ENCODE data around the gene POU3F1. TPM values are rescaled to one million over a fixed set of nuclear protein-coding genes. Genes with fewer than 3 reads are reported as not detected.

POU3F1 gene
- total RNA-seq, 4 donors from 2014 or later: not detected

DNA sequence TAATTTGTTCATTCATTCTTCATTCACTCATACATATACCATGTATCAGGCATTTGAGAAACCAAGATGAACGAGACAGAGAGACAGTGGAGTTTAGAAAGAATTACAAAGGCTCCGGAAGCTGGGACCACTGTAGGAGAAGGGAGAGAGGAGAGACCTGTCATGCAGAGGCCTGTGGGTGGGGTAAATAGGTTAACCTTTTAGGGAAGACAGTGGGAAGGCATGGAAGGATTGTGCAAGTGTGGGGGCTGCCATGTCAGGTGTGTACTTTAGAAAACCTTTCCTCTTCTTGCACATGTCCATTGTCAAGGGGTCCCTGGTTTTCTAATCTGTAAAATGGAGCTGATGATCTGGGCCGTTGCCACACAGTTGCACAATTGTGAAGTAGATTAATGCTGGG, 44.2 kb upstream of the POU3F1 start:
- DNase-seq: no peak
- no peaks in the 10 kb centered on the region for H3K9me3 ChIP-seq
- H3K27ac ChIP-seq: no peak overlapping the region
- H3K27me3 ChIP-seq: no peaks in the 10 kb centered on the region
- no peaks in the 10 kb centered on the region for H3K36me3 ChIP-seq
- no peak overlapping the region for H3K4me3 ChIP-seq
- no peak for TF ChIP-seq POLR2A (IDR thresholded peaks at IDR 0.05)
- TF ChIP-seq, protein P1, sequence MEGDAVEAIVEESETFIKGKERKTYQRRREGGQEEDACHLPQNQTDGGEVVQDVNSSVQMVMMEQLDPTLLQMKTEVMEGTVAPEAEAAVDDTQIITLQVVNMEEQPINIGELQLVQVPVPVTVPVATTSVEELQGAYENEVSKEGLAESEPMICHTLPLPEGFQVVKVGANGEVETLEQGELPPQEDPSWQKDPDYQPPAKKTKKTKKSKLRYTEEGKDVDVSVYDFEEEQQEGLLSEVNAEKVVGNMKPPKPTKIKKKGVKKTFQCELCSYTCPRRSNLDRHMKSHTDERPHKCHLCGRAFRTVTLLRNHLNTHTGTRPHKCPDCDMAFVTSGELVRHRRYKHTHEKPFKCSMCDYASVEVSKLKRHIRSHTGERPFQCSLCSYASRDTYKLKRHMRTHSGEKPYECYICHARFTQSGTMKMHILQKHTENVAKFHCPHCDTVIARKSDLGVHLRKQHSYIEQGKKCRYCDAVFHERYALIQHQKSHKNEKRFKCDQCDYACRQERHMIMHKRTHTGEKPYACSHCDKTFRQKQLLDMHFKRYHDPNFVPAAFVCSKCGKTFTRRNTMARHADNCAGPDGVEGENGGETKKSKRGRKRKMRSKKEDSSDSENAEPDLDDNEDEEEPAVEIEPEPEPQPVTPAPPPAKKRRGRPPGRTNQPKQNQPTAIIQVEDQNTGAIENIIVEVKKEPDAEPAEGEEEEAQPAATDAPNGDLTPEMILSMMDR (IDR thresholded peaks at IDR 0.05): no peak
- H3K4me1 ChIP-seq: no peaks in the 10 kb centered on the region

DNA sequence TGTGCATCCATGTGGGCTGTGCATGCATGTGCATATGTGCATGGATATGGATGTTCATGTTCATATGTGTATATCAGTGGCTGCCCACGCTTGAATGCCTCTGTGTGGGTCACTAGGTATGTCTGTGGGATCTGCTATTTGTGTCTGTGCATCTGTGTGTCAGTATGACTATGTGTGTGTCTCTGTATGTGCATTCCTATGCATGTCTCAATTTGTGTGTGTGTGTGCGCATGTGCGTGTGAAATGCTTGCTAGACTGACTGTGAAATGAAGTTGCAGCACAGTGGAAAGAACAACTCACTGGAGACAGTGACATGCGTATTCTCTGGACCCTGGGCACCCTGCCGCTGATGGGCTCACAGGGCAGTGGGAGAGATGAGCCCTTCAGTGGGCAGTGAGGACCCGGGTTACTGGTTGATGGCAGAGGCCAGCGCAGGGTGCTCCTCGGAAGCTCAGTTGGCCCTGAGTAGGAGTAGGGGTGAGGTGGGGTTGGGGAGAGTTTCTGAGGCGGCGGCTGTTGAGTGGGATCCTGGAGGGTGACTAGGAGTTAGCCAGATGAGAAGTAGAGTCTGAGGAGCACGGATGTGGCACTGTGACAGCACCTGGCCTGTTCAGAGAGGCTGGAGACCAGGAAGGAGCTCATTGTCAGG, 43.2 kb upstream of the POU3F1 start:
- Histone ChIP-seq H3K4me1 (no peaks in the 10 kb centered on the region), H3K27me3 (no peaks in the 10 kb centered on the region), H3K9me3 (no peaks in the 10 kb centered on the region), H3K36me3 (no peaks in the 10 kb centered on the region), H3K4me3 (no peak overlapping the region), H3K27ac (no peak overlapping the region)
- TF ChIP-seq POLR2A (IDR thresholded peaks at IDR 0.05): no peak
- TF ChIP-seq, protein P1 (IDR thresholded peaks at IDR 0.05): no peak
- no peak for DNase-seq

DNA sequence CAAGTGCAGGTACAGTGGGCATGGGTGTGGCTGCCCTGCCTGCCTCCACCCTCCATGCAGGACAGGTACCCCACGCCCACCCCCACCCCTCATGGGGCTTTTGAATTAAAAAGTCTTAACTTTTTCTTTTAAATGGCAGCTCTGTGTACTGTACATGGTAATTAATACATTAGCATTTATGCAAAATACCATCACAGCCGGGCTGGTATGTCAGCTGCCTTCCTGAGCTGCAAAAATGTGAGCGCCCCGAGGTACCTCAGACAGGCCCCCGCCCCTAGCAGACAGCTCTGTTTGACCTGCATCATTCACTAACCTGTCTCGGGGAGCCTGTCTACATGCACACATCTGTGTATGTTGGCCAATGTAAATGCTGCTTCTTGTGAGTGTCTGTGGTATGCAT, 42.2 kb upstream of the POU3F1 start:
- TF ChIP-seq POLR2A (IDR thresholded peaks at IDR 0.05): no peak
- TF ChIP-seq, protein P1 (IDR thresholded peaks at IDR 0.05): no peak
- H3K36me3 ChIP-seq: no peaks in the 10 kb centered on the region

DNA sequence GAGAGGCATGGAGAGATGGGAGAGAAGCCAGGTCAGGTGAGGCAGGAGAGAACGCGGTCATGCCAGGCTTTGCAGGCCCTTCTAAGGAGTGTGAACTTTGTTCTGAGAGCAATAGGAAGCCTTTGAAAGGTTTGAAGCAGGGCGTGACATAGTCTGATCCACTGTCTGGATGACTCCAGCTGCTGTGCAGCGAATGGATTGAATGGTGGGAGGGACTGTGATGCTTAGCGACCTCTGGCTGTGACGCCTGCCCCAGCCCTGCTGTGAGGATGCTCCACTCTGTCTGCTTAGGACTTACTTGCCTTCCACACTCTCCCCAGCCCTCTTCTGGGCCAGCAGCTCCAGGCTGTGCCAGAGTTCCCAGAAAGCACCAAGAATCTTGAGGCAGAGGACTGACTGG, 41.8 kb upstream of the POU3F1 start:
- H3K4me3 ChIP-seq: no peak overlapping the region
- H3K27me3 ChIP-seq: no peaks in the 10 kb centered on the region
- no peak for TF ChIP-seq POLR2A (IDR thresholded peaks at IDR 0.05)
- TF ChIP-seq, protein P1 (IDR thresholded peaks at IDR 0.05): no peak
- no peaks in the 10 kb centered on the region for H3K4me1 ChIP-seq
- no peak overlapping the region for H3K27ac ChIP-seq
- no peak for DNase-seq
- no peaks in the 10 kb centered on the region for H3K36me3 ChIP-seq
- no peaks in the 10 kb centered on the region for H3K9me3 ChIP-seq

More for the DNA sequence above, 42.2 kb upstream of the POU3F1 start:
- Histone ChIP-seq H3K27me3 (no peaks in the 10 kb centered on the region), H3K9me3 (no peaks in the 10 kb centered on the region), H3K4me1 (no peaks in the 10 kb centered on the region), H3K27ac (no peak overlapping the region), H3K4me3 (no peak overlapping the region)
- no peak for DNase-seq

DNA sequence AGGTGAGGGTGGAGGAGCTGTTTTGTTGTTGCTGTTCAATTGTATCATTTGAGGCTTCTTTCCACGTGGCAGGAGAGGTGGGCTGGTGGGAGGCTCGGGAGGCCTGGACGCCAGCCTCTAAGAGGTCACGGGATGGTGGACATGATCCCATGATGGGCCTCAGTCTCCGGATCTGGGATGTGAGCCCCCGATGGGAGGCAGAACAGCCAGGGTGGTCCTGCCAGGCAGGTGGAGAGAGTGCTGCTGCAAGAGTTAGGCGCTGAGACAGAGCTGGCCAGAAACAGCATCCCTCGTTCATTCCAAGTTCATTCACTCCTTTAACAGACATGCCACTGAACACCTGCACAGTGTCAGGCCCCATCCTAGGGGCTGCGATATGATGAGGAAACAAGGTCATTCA, 41.1 kb upstream of the POU3F1 start:
- H3K4me3 ChIP-seq: no peak overlapping the region
- DNase-seq: no peak

More for the DNA sequence above, 41.1 kb upstream of the POU3F1 start:
- H3K27ac ChIP-seq: no peak overlapping the region
- H3K27me3 ChIP-seq: no peaks in the 10 kb centered on the region
- H3K36me3 ChIP-seq: no peaks in the 10 kb centered on the region
- no peak for TF ChIP-seq POLR2A (IDR thresholded peaks at IDR 0.05)
- TF ChIP-seq, protein P1 (IDR thresholded peaks at IDR 0.05): no peak
- no peaks in the 10 kb centered on the region for H3K4me1 ChIP-seq
- no peaks in the 10 kb centered on the region for H3K9me3 ChIP-seq

All from Peyer's patch (tissue), 4 donors.